ENCODE data around the gene PTPRD.

The PTPRD gene

GRCh38 chr9:8962084-8962483 lies 1650.7 kb downstream of the PTPRD start:
- TF ChIP-seq, protein P1, sequence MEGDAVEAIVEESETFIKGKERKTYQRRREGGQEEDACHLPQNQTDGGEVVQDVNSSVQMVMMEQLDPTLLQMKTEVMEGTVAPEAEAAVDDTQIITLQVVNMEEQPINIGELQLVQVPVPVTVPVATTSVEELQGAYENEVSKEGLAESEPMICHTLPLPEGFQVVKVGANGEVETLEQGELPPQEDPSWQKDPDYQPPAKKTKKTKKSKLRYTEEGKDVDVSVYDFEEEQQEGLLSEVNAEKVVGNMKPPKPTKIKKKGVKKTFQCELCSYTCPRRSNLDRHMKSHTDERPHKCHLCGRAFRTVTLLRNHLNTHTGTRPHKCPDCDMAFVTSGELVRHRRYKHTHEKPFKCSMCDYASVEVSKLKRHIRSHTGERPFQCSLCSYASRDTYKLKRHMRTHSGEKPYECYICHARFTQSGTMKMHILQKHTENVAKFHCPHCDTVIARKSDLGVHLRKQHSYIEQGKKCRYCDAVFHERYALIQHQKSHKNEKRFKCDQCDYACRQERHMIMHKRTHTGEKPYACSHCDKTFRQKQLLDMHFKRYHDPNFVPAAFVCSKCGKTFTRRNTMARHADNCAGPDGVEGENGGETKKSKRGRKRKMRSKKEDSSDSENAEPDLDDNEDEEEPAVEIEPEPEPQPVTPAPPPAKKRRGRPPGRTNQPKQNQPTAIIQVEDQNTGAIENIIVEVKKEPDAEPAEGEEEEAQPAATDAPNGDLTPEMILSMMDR (IDR thresholded peaks at IDR 0.05; ENCODE audit: control extremely low read depth, extremely low read depth, low read depth, missing control alignments), result no peak
- no peak for DNase-seq (ENCODE audit: extremely low spot score)
- ChIA-PET POLR2A (no interaction called here), CTCF (no interaction called here)

DNA sequence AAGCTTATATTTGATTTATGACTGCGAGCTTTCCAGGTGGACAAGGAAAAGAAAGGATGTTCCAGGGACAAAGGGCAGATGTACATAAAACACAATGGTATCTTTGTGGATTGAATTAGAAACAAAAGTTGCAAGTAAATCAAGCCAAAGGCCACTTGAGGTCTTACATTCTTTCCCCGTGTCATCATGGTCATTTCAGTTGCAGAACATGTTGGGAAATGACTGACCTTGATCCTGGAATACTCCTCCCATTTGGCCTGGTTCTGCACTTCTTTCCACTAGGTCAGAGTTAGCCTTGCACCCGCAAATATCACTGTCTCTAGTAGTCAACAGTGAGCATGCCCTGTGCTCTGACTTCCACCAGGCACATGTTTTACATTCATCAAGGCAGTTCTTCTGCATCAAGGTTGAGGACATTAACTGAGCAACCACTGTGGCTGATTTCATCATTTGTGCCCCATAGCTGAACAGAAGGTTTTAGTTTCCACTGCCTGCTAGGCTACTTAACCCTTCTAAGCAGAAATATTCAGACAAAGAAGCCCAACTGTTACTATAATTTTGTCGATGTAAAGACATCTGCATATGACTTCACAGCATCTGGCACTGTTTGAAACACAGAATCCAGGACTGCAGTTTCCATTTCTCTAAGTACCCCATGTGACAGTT lies 1651.5 kb downstream of the PTPRD start:
- CTCF ChIA-PET, result no interaction called here
- POLR2A ChIA-PET, result no interaction called here
- TF ChIP-seq, protein P1 (IDR thresholded peaks at IDR 0.05; ENCODE audit: control extremely low read depth, extremely low read depth, low read depth, missing control alignments), result no peak
- DNase-seq (ENCODE audit: extremely low spot score), result no peak

- TF ChIP-seq, protein P1 (IDR thresholded peaks at IDR 0.05; ENCODE audit: control extremely low read depth, extremely low read depth, low read depth, missing control alignments), result no peak
- POLR2A ChIA-PET, result no interaction called here
- CTCF ChIA-PET, result interaction anchor here (1.5 kb wide), 1 partner anchor 13 kb away, joined by 3 read pairs; no protein-coding TSS in a partner anchor
- no peak for DNase-seq (ENCODE audit: extremely low spot score)
These were observed 1652.5 kb downstream of the PTPRD start for GRCh38 chr9:8960254-8960653.

DNA sequence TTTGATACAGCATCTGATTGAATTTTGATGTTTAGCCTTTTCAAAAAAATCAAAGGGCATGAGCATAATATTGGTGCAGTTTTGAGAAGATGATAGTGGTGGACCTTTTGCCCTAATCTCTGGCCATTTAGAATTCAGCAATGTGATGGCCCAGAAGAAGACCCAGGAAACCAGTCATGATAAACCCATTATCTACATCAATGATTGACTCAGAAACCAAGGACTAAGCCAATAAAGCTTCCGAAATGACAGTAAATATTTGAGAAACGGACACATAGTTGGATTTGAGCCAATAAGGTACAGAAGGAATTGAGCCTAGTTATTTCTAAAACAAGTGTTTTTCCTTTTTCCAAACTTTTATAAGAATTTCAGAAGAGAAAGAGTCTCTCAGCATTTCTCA lies 1654.4 kb downstream of the PTPRD start:
- ChIA-PET CTCF (no interaction called here), POLR2A (no interaction called here)
- TF ChIP-seq, protein P1 (IDR thresholded peaks at IDR 0.05; ENCODE audit: control extremely low read depth, extremely low read depth, low read depth, missing control alignments), result no peak
- DNase-seq (ENCODE audit: extremely low spot score), result no peak

DNA sequence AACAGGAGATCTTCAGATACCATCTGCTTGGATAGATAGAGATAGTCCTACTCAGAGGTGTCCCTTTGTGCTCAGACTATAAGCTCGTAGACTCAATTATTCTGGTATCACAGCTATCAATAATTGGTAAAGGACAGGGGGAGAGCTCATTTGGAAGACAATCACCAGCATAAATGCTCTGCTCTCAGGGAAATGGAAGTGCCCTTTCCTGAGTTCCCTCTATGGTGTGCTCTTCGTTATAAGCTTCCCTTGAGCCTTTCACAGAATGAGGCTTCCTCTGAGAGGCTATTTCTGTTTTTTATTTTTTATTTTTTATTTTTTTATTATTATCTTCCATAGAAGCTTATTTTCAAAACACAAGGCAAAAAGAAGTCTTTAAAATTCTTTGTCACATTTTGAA lies 1657.5 kb downstream of the PTPRD start:
- TF ChIP-seq, protein P1 (IDR thresholded peaks at IDR 0.05; ENCODE audit: control extremely low read depth, extremely low read depth, low read depth, missing control alignments), result no peak
- no peak for DNase-seq (ENCODE audit: extremely low spot score)
- ChIA-PET POLR2A (no interaction called here), CTCF (no interaction called here)

- CTCF ChIA-PET, result no interaction called here
- DNase-seq (ENCODE audit: extremely low spot score), result no peak
- TF ChIP-seq, protein P1 (IDR thresholded peaks at IDR 0.05; ENCODE audit: control extremely low read depth, extremely low read depth, low read depth, missing control alignments), result no peak
- POLR2A ChIA-PET, result no interaction called here
These were observed 1666.3 kb downstream of the PTPRD start for GRCh38 chr9:8946461-8946860.
